Neural progenitor cell (in vitro differentiated cells): Measurements from ENCODE around the gene ATF6B.

ENCODE experiments used
- CTCF ChIP-seq: fragments of 200-600 bp; sonication (generic); IDR thresholded peaks from 2 replicates; pipeline ENCODE4 v1.5.1; 2017; ENCODE audit warnings: antibody characterized with exemption, mild to moderate bottlenecking
- EZH2phosphoT487 ChIP-seq: fragments of 200-600 bp; sonication (generic); IDR thresholded peaks from 2 replicates; pipeline ENCODE4 v1.6.1; 2017; ENCODE audit warnings: antibody characterized with exemption

- TF ChIP-seq CTCF (no peak), EZH2phosphoT487 (no peak)
Observed at GRCh38 chr6:32176476-32177182, 48.6 kb upstream of the ATF6B start.
